HUES48 (cell line): ENCODE measurements around the gene CSH1.
"Not testable (repeated sequence)": the region's sequence is repeated elsewhere in the genome, so short reads cannot be mapped to it uniquely, and the experiment has no call there.

ENCODE experiments used
- H3K27ac ChIP-seq: one replicate; pipeline ENCODE4 v1.7.0; 2013; ENCODE audit warnings: low read depth, low read length, inconsistent platforms
- H3K27me3 ChIP-seq: 2 replicates; pipeline ENCODE4 v1.6.1; 2013; ENCODE audit warnings: mild to moderate bottlenecking, low read length; ENCODE audit not compliant: control insufficient read depth, insufficient read depth
- H3K36me3 ChIP-seq: 2 replicates; pipeline ENCODE4 v1.6.1; 2013; ENCODE audit warnings: low read length; ENCODE audit not compliant: control insufficient read depth, insufficient read depth
- H3K4me1 ChIP-seq: 2 replicates; pipeline ENCODE4 v1.6.1; 2013; ENCODE audit warnings: mild to moderate bottlenecking, low read length; ENCODE audit not compliant: control insufficient read depth, insufficient read depth
- H3K4me3 ChIP-seq: 2 replicates; pipeline ENCODE4 v1.5.1; 2013; ENCODE audit warnings: mild to moderate bottlenecking, low read depth, low read length
- H3K9ac ChIP-seq: 2 replicates; pipeline ENCODE4 v1.6.1; 2013; ENCODE audit warnings: mild to moderate bottlenecking, low read depth, low read length, moderate library complexity
- H3K9me3 ChIP-seq: 2 replicates; pipeline ENCODE4 v1.6.1; 2013; ENCODE audit warnings: low read length; ENCODE audit not compliant: control insufficient read depth, insufficient read depth

Gene CSH1

DNA sequence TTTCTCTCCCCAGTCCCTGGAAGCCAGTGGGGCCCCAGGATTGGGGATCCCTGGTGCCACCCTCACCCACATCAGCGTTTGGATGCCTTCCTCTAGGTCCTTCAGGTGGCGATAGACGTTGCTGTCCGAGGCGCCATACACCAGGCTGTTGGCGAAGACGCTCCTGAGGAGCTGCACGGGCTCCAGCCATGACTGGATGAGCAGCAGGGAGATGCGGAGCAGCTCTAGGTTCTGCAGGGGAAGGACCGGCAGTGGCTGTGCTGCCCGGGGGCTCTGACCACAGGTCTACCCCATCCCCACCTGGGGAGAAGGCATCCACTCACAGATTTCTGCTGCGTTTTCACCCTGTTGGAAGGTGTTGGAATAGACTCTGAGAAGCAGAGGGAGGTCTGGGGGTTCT, 15.7 kb downstream of the CSH1 start:
- Histone ChIP-seq H3K27ac (no peak overlapping the region), H3K9ac (no peak overlapping the region), H3K36me3 (no peaks in the 10 kb centered on the region), H3K4me3 (no peak overlapping the region), H3K4me1 (peaks cover 4% of the 10 kb centered on the region; the same call in 1 of the 2 replicates), H3K9me3 (no peaks in the 10 kb centered on the region), H3K27me3 (no peaks in the 10 kb centered on the region)

- H3K36me3 ChIP-seq, H3K4me1 ChIP-seq, H3K4me3 ChIP-seq, H3K27ac ChIP-seq, H3K9me3 ChIP-seq, H3K27me3 ChIP-seq, H3K9ac ChIP-seq: not testable (repeated sequence)
These were observed 18.0 kb downstream of the CSH1 start for GRCh38 chr17:63878413-63878812.

DNA sequence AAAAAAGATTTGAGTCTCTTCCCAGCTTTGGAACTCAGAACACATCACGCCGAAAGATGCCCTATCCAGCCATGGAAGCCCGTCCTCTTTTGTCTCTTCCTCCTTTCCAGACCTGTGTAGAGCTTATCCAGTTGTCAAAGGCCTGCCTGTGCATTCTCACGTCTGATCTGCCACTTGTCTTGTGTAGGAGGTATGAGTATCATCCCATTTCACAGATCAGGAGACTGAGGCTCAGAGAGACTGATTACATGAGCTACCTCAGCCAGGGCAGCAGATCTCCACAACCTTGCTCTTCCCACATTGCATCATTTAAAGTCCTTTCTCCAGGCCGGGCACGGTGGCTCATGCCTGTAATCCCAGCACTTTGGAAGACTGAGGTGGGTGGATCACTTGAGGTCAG, 21.7 kb downstream of the CSH1 start:
- not testable (repeated sequence) for H3K4me3 ChIP-seq, H3K9ac ChIP-seq, H3K4me1 ChIP-seq, H3K9me3 ChIP-seq, H3K36me3 ChIP-seq, H3K27me3 ChIP-seq, H3K27ac ChIP-seq

DNA sequence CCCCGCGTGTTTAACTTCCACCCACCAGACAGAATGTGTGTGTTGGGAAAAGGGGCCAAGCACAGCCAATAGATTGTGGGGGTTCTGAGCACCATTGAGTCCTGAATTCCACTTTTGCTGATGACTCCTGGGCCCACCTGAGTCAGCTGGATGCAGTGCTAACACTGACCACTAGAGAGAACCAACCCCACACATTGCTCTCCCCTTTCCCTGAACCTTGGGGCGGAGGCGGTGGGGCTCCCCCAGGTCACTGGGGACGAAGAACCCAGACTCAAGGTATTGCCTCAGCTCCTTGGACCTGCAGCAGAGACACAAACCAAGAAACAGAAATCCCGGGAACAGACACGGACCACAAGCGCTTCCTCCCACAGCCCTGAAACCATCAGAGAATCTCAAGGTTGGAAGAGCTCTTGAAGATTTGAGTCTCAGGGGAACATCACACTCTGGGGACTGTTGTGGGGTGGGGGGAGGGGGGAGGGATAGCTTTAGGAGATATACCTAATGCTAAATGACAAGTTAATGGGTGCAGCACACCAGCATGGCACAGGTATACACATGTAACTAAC, 22.2 kb downstream of the CSH1 start:
- not testable (repeated sequence) for H3K9me3 ChIP-seq, H3K27ac ChIP-seq, H3K9ac ChIP-seq, H3K4me1 ChIP-seq, H3K27me3 ChIP-seq, H3K4me3 ChIP-seq, H3K36me3 ChIP-seq

GRCh38 chr17:63873577-63873976, 22.8 kb downstream of the CSH1 start, which contains the start of gene CSH2:
Gene CSH2, minus strand, starts transcription at chr17:63873677. Its CDS starts 63 bp downstream, at chr17:63873614.
- H3K27me3 ChIP-seq, H3K9me3 ChIP-seq, H3K4me1 ChIP-seq, H3K4me3 ChIP-seq, H3K36me3 ChIP-seq, H3K27ac ChIP-seq, H3K9ac ChIP-seq: not testable (repeated sequence)

DNA sequence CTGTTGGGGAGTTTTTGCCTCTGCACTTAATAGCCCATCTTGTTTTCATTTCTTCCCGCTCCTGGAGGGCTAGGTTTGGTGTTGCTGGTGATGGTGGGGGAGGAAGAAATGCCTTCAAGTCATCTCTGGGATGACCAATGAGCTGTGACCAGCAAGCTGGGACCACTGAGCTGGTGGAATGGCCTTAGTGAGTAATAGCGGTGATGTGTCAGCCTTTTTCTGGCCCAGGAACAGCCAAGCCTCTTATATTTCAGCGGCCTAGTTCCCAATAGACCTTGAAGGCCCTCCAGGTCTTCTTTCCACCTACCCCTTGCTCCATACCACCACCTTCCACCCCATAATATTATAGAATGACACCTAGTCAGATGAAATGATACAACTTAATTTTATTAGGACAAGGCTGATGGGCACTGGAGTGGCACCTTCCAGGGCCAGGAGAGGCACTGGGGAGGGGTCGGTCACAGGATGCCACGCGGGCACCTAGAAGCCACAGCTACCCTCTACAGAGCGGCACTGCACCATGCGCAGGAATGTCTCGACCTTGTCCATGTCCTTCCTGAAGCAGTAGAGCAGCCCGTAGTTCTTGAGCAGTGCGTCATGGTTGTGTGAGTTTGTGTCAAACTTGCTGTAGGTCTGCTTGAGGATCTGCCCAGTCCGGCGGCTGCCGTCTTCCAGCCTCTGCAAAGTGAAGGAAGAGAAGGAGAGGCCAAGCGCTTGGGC, 24.6 kb downstream of the CSH1 start:
- H3K9me3 ChIP-seq, H3K27ac ChIP-seq, H3K27me3 ChIP-seq, H3K9ac ChIP-seq, H3K4me1 ChIP-seq, H3K4me3 ChIP-seq, H3K36me3 ChIP-seq: not testable (repeated sequence)

DNA sequence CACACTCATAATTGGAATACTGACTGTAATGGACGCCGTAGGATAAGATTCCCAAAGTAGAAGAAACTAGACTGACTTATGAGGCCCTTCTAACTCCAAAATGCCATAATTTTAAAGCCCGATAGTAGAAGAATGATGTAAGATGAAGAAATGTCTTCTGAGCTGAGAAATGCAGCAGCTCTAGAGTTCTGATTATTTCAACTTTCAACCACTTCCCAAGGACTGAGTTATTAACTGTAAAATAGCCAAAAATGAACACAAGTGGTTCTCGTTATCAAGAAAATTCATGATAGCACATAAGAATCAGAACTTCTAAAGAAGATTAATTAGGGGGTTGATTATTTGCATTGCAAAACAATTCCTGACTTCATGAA, 26.1 kb downstream of the CSH1 start:
- not testable (repeated sequence) for H3K27me3 ChIP-seq, H3K9ac ChIP-seq, H3K4me1 ChIP-seq, H3K27ac ChIP-seq, H3K36me3 ChIP-seq, H3K9me3 ChIP-seq, H3K4me3 ChIP-seq

- H3K9me3 ChIP-seq, H3K27me3 ChIP-seq, H3K27ac ChIP-seq, H3K36me3 ChIP-seq, H3K9ac ChIP-seq, H3K4me3 ChIP-seq, H3K4me1 ChIP-seq: not testable (repeated sequence)
These were observed 26.7 kb downstream of the CSH1 start for GRCh38 chr17:63869491-63870291.

DNA sequence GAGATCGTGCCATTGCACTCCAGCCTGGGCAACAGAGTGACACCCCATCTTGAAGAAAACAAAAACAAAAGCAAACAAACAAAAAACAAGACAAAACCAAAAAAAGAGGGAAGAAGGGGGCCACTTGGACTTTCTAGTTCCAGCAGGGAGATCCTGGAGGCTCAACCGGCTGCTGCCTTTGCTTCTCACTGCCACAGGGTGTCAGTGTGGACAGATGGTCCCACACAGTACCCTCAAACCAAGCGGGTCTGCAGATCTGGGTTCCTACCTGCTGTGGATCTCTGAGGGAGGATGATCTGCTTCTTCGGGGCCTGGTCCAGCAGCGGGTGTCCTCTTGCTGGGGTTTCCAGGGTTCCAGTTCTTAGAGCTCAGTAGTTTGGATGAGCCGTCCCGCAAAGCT, 29.7 kb downstream of the CSH1 start:
- not testable (repeated sequence) for H3K9ac ChIP-seq, H3K27ac ChIP-seq, H3K27me3 ChIP-seq, H3K4me1 ChIP-seq, H3K36me3 ChIP-seq, H3K4me3 ChIP-seq, H3K9me3 ChIP-seq

DNA sequence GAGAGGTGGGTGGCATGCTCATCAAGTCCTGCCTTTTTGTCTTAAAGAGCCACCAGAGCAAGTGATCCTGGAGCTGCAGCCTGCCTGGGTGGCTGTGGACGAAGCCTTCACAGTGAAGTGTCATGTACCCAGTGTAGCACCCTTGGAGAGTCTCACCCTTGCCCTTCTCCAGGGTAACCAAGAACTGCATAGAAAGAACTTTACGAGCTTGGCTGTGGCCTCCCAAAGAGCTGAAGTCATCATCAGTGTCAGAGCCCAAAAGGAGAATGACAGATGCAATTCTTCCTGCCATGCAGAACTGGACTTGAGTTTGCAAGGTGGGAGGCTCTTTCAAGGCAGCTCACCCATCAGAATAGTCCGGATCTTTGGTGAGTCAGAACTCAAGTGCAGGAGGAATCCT, 37.1 kb downstream of the CSH1 start:
- no peak overlapping the region for H3K9ac ChIP-seq
- H3K36me3 ChIP-seq: no peaks in the 10 kb centered on the region
- H3K4me3 ChIP-seq: no peak overlapping the region
- no peaks in the 10 kb centered on the region for H3K27me3 ChIP-seq
- H3K27ac ChIP-seq: no peak overlapping the region
- H3K9me3 ChIP-seq: no peaks in the 10 kb centered on the region
- H3K4me1 ChIP-seq: no peaks in the 10 kb centered on the region

GRCh38 chr17:63856425-63856824, 39.9 kb downstream of the CSH1 start:
- not testable (repeated sequence) for H3K9me3 ChIP-seq, H3K27ac ChIP-seq, H3K9ac ChIP-seq, H3K27me3 ChIP-seq, H3K4me1 ChIP-seq, H3K36me3 ChIP-seq, H3K4me3 ChIP-seq
